Breast epithelium (tissue), 4 donors: ENCODE data around the gene GUK1. TPM values are rescaled to one million over a fixed set of nuclear protein-coding genes. Genes with fewer than 3 reads are reported as not detected.

Experiments
- DNase-seq, 2 donors: peaks; one replicate each; pipeline ENCODE4 v3.0.0-alpha.2; 2019; ENCODE audit warnings: low spot score in 2 of 2
- H3K27ac ChIP-seq, 2 donors: fragments of 200-600 bp; sonication (generic) in 1 of 2; one replicate each; pipeline ENCODE4 v1.5.1; 2016 to 2019; ENCODE audit warnings: mild to moderate bottlenecking in 1 of 2
- H3K27me3 ChIP-seq, 2 donors: fragments of 200-600 bp; sonication (generic) in 1 of 2; one replicate each; pipeline versions ENCODE4 v1.5.1 to v1.6.0; 2017 to 2019; ENCODE audit warnings: control low read depth in 1 of 2, mild to moderate bottlenecking in 1 of 2
- H3K36me3 ChIP-seq: fragments of 200-600 bp; one replicate; pipeline ENCODE4 v1.5.1; 2019
- H3K4me1 ChIP-seq, 2 donors: fragments of 200-600 bp; sonication (generic); one replicate each; pipeline ENCODE4 v1.5.1; 2016 to 2019; ENCODE audit warnings: control low read depth in 1 of 2
- H3K4me3 ChIP-seq, 3 donors: fragments of 200-600 bp; sonication (generic); 1 replicate in 2 of 3; 2 replicates in 1 of 3; pipeline ENCODE4 v1.5.1; 2016 to 2019; ENCODE audit warnings: mild to moderate bottlenecking in 3 of 3, moderate library complexity in 2 of 3
- H3K9me3 ChIP-seq, 2 donors: fragments of 200-600 bp; sonication (generic) in 1 of 2; one replicate each; pipeline ENCODE4 v1.5.1; 2016 to 2019; ENCODE audit warnings: control low read depth in 1 of 2
- POLR2A ChIP-seq: fragments of 450-650 bp; IDR thresholded peaks from one replicate; pipeline ENCODE4 v1.6.1; 2016; ENCODE audit warnings: antibody characterized with exemption, mild to moderate bottlenecking, moderate library complexity
- POLR2AphosphoS5 ChIP-seq, 3 donors: sonication (generic); formaldehyde crosslinking; IDR thresholded peaks; one replicate each; pipeline ENCODE4 v1.6.1; 2017; ENCODE audit warnings: antibody characterized with exemption in 3 of 3
- intact Hi-C: fragments of 100-400 bp; cut with DNase I; formaldehyde crosslinking; loops from one replicate; pipeline ENCODE4 v1.15.1; 2023; ENCODE audit warnings: low total_unique reads
- total RNA-seq, 3 donors: library from RNA; depleted of rRNA; stranded (reverse); fragments of >200 nt; gene quantifications; one replicate each; pipeline ENCODE4 v1.1.0, GENCODE V29; 2016
- TF ChIP-seq, protein P1 (sequence below), 3 donors: fragments of 450-650 bp; IDR thresholded peaks; one replicate each; pipeline ENCODE4 v1.5.1; 2016 to 2017; ENCODE audit warnings: antibody characterized with exemption in 3 of 3, mild to moderate bottlenecking in 3 of 3, moderate library complexity in 3 of 3

The GUK1 gene
- total RNA-seq, 3 donors from 2014 or later, result 218 to 413 (median 333) TPM

DNA sequence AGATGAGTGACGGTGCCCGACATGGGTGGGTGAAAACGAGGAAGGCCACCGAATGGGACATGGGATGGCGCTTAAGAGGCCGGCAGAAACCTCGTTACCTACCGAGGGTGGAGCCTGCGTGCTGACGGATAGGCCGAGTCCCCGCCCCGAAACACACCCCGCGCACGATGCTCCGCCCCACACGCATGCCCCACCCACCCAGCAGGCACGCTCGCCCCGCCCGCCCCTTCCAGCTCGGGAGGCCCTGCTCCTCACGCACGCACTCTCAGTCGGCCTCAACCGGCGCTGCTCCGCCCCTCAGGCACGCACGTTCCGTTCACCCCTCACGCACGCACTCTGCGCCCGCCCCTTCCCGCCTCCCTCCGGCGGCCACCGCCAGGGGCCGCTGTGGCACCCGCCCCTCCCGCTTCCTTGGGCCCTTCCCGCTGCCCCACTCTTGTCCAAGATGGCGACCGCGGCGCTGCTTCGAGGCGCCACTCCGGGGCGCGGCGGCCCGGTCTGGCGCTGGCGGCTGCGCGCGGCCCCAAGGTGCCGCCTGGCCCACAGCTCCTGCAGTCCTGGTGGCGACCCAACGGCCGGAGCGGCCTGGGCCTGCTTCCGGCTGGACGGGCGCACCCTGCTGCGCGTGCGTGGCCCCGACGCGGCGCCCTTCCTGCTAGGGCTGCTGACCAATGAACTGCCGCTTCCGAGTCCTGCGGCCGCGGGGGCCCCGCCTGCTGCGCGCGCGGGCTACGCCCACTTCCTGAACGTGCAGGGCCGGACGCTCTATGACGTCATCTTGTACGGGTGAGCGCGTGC is 25.5 kb downstream of the GUK1 start, which contains the start of gene IBA57:
Gene IBA57 (plus strand): TSS at position 433 of the 798 bp plus-strand sequence. CDS start 13 bp downstream, at position 446.
- H3K4me3 ChIP-seq, result peak within 1 kb of the TSS; percentile 65 to 87 (median 73)
- H3K27me3 ChIP-seq, result no peaks in the 10 kb centered on the region
- H3K27ac ChIP-seq, result peak within 1 kb of the TSS; percentile 99 to 100
- H3K9me3 ChIP-seq, result no peaks in the 10 kb centered on the region
- intact Hi-C loops, result loop anchor here (2.0 kb wide), 1 partner anchor 27 kb away; no protein-coding TSS in a partner anchor
- DNase-seq, result peak; percentile 99 to 100
- TF ChIP-seq POLR2A (peak; percentile 17), POLR2AphosphoS5 (IDR thresholded peaks at IDR 0.05) (peak; percentile 52 to 90 (median 80))
- TF ChIP-seq, protein P1, sequence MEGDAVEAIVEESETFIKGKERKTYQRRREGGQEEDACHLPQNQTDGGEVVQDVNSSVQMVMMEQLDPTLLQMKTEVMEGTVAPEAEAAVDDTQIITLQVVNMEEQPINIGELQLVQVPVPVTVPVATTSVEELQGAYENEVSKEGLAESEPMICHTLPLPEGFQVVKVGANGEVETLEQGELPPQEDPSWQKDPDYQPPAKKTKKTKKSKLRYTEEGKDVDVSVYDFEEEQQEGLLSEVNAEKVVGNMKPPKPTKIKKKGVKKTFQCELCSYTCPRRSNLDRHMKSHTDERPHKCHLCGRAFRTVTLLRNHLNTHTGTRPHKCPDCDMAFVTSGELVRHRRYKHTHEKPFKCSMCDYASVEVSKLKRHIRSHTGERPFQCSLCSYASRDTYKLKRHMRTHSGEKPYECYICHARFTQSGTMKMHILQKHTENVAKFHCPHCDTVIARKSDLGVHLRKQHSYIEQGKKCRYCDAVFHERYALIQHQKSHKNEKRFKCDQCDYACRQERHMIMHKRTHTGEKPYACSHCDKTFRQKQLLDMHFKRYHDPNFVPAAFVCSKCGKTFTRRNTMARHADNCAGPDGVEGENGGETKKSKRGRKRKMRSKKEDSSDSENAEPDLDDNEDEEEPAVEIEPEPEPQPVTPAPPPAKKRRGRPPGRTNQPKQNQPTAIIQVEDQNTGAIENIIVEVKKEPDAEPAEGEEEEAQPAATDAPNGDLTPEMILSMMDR (IDR thresholded peaks at IDR 0.05), result peak; percentile 71 to 98 (median 78)
- peaks cover 5 to 6% of the 10 kb centered on the region in 2 donors for H3K4me1 ChIP-seq
- H3K36me3 ChIP-seq, result no peaks in the 10 kb centered on the region

DNA sequence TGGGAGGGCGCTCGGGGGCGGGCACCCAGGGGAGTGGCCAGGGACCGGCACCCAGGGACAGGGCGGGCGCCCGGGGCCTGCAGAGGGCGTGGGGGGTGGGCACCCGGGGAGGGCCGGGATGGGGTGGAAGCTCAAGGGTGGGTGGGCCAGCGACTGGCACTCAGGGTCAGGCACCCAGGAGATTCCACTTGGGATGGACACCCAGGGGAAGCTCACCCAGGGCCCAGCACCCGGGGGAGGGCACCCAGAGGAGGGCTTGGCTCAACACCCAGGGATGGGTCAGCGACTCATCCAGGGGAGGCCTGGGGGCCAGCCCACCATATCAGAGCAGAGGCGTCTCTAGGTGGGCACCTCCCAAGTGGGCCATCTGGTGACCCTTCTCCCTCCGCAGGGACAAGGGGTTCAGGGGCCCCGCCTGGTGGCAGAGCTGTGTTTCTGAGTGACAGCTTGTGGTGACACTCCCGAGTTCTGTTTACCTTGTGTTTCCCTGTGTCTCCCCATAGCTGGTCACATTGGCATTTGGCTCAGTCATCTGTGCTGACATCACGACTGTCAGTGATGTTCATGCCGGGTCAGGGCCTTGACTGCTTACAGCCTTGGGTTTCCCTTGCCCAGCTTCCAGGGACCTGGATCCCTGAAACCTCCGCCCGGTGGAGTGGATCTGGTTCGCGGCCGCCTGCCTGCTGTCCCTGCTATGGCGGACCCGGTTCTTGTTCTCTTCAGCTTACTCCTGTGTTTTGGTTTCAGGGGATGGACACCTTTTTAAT is 26.3 kb downstream of the GUK1 start:
- Histone ChIP-seq H3K27ac (peak overlapping the region; percentile 99 to 100), H3K36me3 (no peaks in the 10 kb centered on the region), H3K4me1 (peaks cover 5 to 6% of the 10 kb centered on the region in 2 donors), H3K4me3 (peak overlapping the region; percentile 65 to 87 (median 73)), H3K27me3 (no peaks in the 10 kb centered on the region), H3K9me3 (no peaks in the 10 kb centered on the region)
- peak; percentile 83 to 93 for DNase-seq
- intact Hi-C loops, result no loop called here
- TF ChIP-seq POLR2AphosphoS5 (IDR thresholded peaks at IDR 0.05) (peak in 2 of 3 donors; percentile 37 to 75), POLR2A (peak; percentile 5)
- TF ChIP-seq, protein P1 (IDR thresholded peaks at IDR 0.05), result peak; percentile 42 to 55 (median 53)

DNA sequence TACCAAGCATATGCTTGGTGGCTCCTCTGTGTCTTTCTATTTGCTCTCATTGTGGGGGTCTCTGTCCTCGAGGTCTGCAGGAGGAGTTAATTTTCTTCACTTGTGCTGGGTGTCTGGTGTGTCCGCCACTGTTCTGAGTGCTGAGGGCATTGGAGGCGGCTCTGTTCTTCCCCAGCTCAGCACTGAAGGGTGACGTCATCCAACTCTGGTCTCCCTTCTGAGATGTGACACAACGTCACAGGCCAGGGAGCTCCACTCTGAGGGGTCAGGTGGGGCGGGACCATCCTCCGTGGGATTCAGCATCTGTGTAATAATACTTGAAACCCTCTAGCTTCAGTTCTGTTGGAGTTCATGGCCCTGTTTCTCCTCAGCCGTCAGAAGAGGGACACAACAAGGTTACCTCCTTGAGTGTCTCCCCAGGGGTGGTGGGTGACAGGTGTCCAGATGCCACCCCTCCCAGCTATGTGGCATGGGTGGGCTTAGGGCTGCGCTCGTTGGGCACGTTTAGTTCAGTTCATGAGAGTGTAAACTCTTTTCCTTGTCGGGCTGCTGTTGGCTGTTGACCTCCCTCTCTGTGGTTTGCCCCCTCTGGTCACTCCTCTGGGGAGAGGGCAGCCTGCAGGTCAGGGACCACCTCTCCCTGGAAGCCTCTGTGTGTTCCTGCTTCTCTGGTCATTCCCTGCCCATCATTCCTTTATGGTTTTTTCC is 28.6 kb downstream of the GUK1 start:
- Histone ChIP-seq H3K36me3 (no peaks in the 10 kb centered on the region), H3K4me3 (no peak overlapping the region), H3K27ac (no peak overlapping the region), H3K9me3 (no peaks in the 10 kb centered on the region), H3K27me3 (no peaks in the 10 kb centered on the region), H3K4me1 (peaks cover 0 to 6% of the 10 kb centered on the region in 2 donors)
- intact Hi-C loops, result no loop called here
- TF ChIP-seq, protein P1 (IDR thresholded peaks at IDR 0.05), result no peak
- TF ChIP-seq POLR2AphosphoS5 (IDR thresholded peaks at IDR 0.05), result no peak
- no peak for TF ChIP-seq POLR2A
- no peak for DNase-seq

DNA sequence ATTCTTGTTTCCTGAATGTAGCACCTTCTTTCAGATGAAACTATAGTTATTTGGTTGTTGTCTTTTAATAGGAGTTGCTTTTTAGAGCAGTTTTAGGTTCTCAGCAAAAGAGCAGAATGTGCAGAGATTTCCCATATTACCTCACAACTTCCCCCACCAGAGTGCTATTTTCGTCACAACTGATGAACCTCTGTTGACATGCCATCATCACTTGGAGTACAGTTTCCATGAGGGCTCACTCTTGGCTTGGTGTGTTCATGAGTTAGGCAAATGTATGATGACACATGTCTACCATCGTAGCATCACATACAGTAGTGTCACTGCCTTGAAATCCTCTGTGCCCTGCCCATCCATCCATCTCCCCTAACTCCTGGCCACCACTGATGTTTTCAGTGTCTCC is 29.3 kb downstream of the GUK1 start:
- DNase-seq, result no peak
- H3K4me3 ChIP-seq, result no peak overlapping the region
- no peak overlapping the region for H3K27ac ChIP-seq
- intact Hi-C loops, result no loop called here
- H3K9me3 ChIP-seq, result no peaks in the 10 kb centered on the region
- no peaks in the 10 kb centered on the region for H3K27me3 ChIP-seq
- no peaks in the 10 kb centered on the region for H3K36me3 ChIP-seq
- TF ChIP-seq, protein P1 (IDR thresholded peaks at IDR 0.05), result no peak
- TF ChIP-seq POLR2A, result no peak
- TF ChIP-seq POLR2AphosphoS5 (IDR thresholded peaks at IDR 0.05), result no peak
- peaks cover 0 to 6% of the 10 kb centered on the region in 2 donors for H3K4me1 ChIP-seq
